ENCODE data around the gene ARMC3.
"Not testable (repeated sequence)": the region's sequence is repeated elsewhere in the genome, so short reads cannot be mapped to it uniquely, and the experiment has no call there.

The ARMC3 gene

DNA sequence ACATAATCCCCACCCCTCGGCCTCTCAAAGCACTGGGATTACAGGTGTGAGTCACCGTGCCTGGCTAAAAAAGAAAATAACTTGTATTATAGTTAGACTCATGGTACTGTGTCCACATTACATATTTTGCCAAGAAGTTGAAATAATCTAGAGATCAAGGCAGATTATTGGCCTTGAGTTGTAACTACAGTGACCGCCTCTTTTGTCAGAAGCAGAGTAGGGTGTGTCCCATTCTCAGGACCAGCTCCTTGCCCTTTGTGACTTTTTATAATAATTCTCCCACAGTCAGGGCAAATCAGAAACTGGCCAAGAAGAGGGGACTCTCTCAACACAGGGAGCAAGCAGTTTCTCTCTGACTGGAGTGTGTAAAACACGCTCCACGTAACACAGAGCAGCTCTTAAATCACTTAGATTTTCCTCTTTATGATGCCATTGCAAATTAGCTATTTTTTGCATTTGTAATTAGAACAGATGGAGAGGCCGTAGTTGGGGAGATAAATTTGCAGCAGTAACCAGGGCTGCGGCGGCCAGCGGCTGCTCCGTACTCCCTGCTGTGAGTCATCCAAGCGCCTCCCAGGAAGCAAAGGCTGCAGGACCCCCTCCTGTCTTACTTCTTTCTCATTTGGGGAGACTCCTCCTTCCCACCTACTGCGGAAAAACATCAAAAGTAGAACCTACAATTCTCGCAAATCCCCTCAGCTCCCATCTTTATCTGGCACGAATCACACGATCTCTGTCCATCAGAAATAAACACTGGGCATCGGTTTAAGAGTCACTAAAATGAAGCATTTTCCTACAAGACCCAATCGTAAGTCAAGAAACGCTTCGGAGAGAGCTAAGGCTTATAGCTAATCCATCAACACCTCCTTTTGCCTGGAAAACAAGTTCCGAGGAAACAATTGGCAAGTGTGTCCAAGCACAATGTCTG, 135.5 kb downstream of the ARMC3 start:
- no peak for DNase-seq (ENCODE audit: low read depth)
- TF ChIP-seq CTCF (IDR thresholded peaks at IDR 0.05; ENCODE audit: low read depth, low read length, missing control alignments), result no peak

GRCh38 chr10:23063973-23064812, 136.3 kb downstream of the ARMC3 start:
- H3K4me3 ChIP-seq (ENCODE audit: low read depth, low read length), result no peak overlapping the region
- TF ChIP-seq CTCF (IDR thresholded peaks at IDR 0.05; ENCODE audit: low read depth, low read length, missing control alignments), result no peak
- no peak for DNase-seq (ENCODE audit: low read depth)

More for the DNA sequence above, 135.5 kb downstream of the ARMC3 start:
- H3K4me3 ChIP-seq (ENCODE audit: low read depth, low read length), result no peak overlapping the region

- not testable (repeated sequence) for H3K4me3 ChIP-seq (ENCODE audit: low read depth, low read length); DNase-seq (ENCODE audit: low read depth)
Measured at GRCh38 chr10:23064813-23065114, 136.9 kb downstream of the ARMC3 start.

GRCh38 chr10:23065181-23065948, 137.5 kb downstream of the ARMC3 start:
- H3K4me3 ChIP-seq (ENCODE audit: low read depth, low read length), result no peak overlapping the region
- no peak for DNase-seq (ENCODE audit: low read depth)
- TF ChIP-seq CTCF (IDR thresholded peaks at IDR 0.05; ENCODE audit: low read depth, low read length, missing control alignments), result no peak

DNA sequence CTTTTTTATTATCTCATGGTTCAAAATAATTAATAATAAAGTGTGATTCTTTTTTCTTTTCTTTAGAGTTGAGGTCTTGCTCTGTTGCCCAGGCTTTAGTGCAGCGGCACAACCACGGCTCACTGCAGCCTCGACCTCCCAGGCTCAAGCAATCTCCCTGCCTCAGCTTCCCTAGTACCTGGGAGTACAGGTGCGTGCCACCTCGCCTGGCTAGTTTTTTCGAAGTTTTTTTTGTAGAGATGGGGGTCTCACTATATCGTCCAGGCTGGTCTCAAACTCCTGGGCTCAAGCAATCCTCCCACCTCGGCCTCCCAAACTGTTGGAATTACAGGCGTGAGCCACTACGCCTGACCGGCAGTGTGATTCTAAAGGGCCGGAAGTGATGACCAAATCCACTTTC, 139.5 kb downstream of the ARMC3 start:
- DNase-seq (ENCODE audit: low read depth), result no peak
- no peak overlapping the region for H3K4me3 ChIP-seq (ENCODE audit: low read depth, low read length)
- no peak for TF ChIP-seq CTCF (IDR thresholded peaks at IDR 0.05; ENCODE audit: low read depth, low read length, missing control alignments)

DNA sequence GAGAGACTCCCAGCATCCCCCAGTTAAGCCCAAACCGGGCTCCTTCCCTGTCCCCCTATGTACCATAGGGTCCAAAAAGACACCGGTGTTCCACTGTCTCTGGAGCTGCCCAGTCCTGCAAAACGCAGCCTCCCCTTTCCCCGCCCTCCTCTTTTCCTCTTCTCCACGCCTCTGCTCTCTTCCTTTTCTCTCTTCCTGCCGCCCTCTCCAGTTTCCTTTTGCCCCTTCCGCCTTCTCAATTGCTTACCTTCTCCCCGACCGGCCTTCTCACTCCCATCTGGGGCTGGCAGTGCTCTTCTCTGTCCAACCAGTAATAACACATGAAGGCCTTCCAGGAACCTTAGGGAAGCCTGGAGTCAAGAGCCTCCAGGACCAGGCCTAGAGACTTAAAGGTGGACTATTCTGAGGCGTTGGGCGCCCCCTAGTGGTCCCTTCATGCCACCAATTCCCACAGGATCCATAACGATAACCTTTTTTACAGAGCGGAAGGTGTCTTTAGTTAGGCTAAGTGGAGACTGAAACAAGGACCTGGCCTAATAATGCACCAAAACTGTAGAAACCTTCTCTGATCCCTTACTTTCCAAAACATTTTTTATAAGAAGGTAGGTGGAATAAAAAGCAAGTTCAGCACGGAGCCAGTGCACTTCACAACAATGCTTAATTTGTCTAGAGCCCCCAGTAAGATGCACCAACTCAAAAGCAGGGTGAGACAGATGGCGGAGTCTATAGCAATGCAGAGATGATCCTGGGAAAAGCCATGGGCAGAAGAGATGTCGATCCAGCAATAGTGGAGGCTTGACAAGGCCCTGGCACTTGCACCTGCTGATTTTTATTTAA, 140.3 kb downstream of the ARMC3 start:
- no peak overlapping the region for H3K4me3 ChIP-seq (ENCODE audit: low read depth, low read length)
- peak; percentile 79 for TF ChIP-seq CTCF (IDR thresholded peaks at IDR 0.05; ENCODE audit: low read depth, low read length, missing control alignments)
- peak; percentile 50 for DNase-seq (ENCODE audit: low read depth)

All from GM12864 (cell line).